SK-N-SH treated with all-trans-retinoic acid at 6 μM for 48 hours (cell line): ENCODE measurements around the gene CCKAR.

ENCODE experiments used
- ARNTL ChIP-seq: fragments of 450-650 bp; formaldehyde crosslinking; IDR thresholded peaks from 2 replicates; pipeline ENCODE4 v1.5.0; 2020; ENCODE audit warnings: low read depth, mild to moderate bottlenecking, moderate library complexity, borderline replicate concordance
- BACH2 ChIP-seq: fragments of 250-450 bp; sonication (Bioruptor Pico); IDR thresholded peaks from 2 replicates; pipeline ENCODE4 v1.9.0; 2021; ENCODE audit warnings: mild to moderate bottlenecking, borderline replicate concordance
- CSDC2 ChIP-seq: fragments of 250-450 bp; sonication (Bioruptor Pico); IDR thresholded peaks from 2 replicates; pipeline ENCODE4 v1.5.0; 2020; ENCODE audit warnings: mild to moderate bottlenecking, moderate library complexity
- ESRRG ChIP-seq: fragments of 250-450 bp; sonication (Bioruptor Pico); IDR thresholded peaks from 2 replicates; pipeline ENCODE4 v1.6.1; 2021; ENCODE audit warnings: mild to moderate bottlenecking
- PATZ1 ChIP-seq: fragments of 250-450 bp; sonication (Bioruptor Pico); IDR thresholded peaks from 2 replicates; pipeline ENCODE4 v1.8.0; 2020; ENCODE audit warnings: mild to moderate bottlenecking, moderate library complexity, borderline replicate concordance
- POU6F1 ChIP-seq: fragments of 250-450 bp; sonication (Bioruptor Pico); IDR thresholded peaks from 2 replicates; pipeline ENCODE4 v1.8.0; 2021; ENCODE audit warnings: low read depth, mild to moderate bottlenecking, moderate library complexity, borderline replicate concordance
- RARB ChIP-seq: fragments of 250-450 bp; sonication (Bioruptor Pico); IDR thresholded peaks from 2 replicates; pipeline ENCODE4 v1.8.0; 2021; ENCODE audit warnings: mild to moderate bottlenecking, moderate library complexity
- SNAI2 ChIP-seq: fragments of 250-450 bp; sonication (Bioruptor Pico); IDR thresholded peaks from 2 replicates; pipeline ENCODE4 v1.5.0; 2020; ENCODE audit warnings: mild to moderate bottlenecking, moderate library complexity
- ZFP3 ChIP-seq: fragments of 250-450 bp; sonication (Bioruptor Pico); IDR thresholded peaks from 2 replicates; pipeline ENCODE4 v1.5.0; 2020; ENCODE audit warnings: mild to moderate bottlenecking, moderate library complexity
- ZFP30 ChIP-seq: fragments of 450-650 bp; formaldehyde crosslinking; IDR thresholded peaks from 2 replicates; pipeline ENCODE4 v1.5.0; 2022; ENCODE audit warnings: mild to moderate bottlenecking, moderate library complexity
- ZNF565 ChIP-seq: fragments of 450-650 bp; formaldehyde crosslinking; conservative IDR thresholded peaks from 2 replicates; pipeline ENCODE4 v1.5.0; 2020; ENCODE audit warnings: low read depth, mild to moderate bottlenecking, moderate library complexity
- TF ChIP-seq, protein P1 (sequence below): fragments of 250-450 bp; sonication (Bioruptor Pico); IDR thresholded peaks from 2 replicates; pipeline ENCODE4 v1.5.1; 2020; ENCODE audit warnings: low read depth, mild to moderate bottlenecking, moderate library complexity

DNA sequence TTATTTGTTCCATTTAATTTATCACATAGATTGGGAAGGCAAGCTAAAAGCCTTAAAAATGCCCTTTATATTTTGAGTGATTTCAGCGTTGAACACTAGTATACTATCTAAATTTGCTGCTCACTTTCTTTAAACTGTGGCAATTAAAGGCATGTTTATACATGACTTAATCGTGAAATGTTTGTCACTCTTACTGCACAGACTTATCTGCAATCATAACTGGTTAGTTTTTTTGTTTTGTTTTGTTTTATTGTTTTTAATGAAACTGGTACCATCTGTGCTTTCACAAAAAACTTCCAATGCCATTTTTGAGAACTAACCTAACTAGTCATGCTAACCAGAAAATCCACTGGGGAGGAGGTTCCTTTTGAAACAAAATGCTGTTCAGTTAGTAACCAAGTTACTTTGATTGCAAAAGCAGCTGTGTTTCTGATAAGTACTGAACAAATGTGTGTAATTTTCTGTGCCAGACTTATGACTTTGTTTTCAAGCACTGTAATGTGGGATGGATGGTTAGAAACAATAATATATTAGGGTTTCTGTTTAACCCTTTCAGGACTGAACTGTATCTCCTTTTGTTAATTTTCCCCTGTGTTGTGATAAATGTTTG is 56.1 kb downstream of the CCKAR start:
- TF ChIP-seq ESRRG (CRISPR knock-in tag) (no peak), SNAI2 (no peak), ZFP3 (no peak), RARB (CRISPR knock-in tag) (no peak), BACH2 (no peak), ARNTL (no peak), CSDC2 (no peak), POU6F1 (CRISPR knock-in tag) (no peak), ZNF565 (CRISPR knock-in tag) (no peak), ZFP30 (CRISPR knock-in tag) (no peak), PATZ1 (CRISPR knock-in tag) (no peak)
- TF ChIP-seq, protein P1, sequence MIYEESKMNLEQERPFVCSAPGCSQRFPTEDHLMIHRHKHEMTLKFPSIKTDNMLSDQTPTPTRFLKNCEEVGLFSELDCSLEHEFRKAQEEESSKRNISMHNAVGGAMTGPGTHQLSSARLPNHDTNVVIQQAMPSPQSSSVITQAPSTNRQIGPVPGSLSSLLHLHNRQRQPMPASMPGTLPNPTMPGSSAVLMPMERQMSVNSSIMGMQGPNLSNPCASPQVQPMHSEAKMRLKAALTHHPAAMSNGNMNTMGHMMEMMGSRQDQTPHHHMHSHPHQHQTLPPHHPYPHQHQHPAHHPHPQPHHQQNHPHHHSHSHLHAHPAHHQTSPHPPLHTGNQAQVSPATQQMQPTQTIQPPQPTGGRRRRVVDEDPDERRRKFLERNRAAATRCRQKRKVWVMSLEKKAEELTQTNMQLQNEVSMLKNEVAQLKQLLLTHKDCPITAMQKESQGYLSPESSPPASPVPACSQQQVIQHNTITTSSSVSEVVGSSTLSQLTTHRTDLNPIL: no peak
